ENCODE measurements around the gene PRLR.

DNA sequence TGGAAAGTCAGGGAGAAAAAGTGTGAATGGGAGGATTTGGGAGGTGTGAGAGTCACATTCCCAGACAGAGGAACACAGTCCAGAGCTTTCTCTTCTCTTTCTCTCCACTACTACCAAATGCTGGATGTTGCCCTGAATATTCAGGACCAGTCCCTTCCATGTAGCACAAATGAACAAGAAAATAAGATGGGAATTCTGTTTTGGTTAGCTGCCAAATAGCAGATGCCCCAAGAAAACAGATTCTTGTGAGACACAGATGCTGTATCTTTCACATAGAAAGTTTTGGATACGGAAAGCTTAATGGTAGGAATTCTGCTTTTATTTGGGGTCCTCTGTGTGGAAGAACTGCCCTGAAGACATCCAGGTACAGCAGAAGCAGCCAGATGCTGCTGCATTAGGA is 37.8 kb downstream of the PRLR start:
- TF ChIP-seq, protein P1, sequence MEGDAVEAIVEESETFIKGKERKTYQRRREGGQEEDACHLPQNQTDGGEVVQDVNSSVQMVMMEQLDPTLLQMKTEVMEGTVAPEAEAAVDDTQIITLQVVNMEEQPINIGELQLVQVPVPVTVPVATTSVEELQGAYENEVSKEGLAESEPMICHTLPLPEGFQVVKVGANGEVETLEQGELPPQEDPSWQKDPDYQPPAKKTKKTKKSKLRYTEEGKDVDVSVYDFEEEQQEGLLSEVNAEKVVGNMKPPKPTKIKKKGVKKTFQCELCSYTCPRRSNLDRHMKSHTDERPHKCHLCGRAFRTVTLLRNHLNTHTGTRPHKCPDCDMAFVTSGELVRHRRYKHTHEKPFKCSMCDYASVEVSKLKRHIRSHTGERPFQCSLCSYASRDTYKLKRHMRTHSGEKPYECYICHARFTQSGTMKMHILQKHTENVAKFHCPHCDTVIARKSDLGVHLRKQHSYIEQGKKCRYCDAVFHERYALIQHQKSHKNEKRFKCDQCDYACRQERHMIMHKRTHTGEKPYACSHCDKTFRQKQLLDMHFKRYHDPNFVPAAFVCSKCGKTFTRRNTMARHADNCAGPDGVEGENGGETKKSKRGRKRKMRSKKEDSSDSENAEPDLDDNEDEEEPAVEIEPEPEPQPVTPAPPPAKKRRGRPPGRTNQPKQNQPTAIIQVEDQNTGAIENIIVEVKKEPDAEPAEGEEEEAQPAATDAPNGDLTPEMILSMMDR (IDR thresholded peaks at IDR 0.05), result no peak
- TF ChIP-seq POLR2AphosphoS5 (IDR thresholded peaks at IDR 0.05) (no peak), POLR2A (IDR thresholded peaks at IDR 0.05) (no peak)

Data from prostate gland (tissue), 2 donors.